Upper lobe of left lung (tissue), 4 donors: ENCODE measurements around the gene GOLGA3.

Experiments
- POLR2AphosphoS5 ChIP-seq, 2 donors: sonication (generic); formaldehyde crosslinking; IDR thresholded peaks; one replicate each; pipeline ENCODE4 v1.5.1; 2017; ENCODE audit warnings: antibody characterized with exemption in 2 of 2
- TF ChIP-seq, protein P1 (sequence below), 6 experiments: fragments of 450-650 bp in 4 of 6; fragments of 200-600 bp in 2 of 6; sonication (generic) in 2 of 6; IDR thresholded peaks; one replicate each; pipeline ENCODE4 v1.5.1; 2016 to 2019; ENCODE audit warnings: antibody characterized with exemption in 6 of 6

DNA sequence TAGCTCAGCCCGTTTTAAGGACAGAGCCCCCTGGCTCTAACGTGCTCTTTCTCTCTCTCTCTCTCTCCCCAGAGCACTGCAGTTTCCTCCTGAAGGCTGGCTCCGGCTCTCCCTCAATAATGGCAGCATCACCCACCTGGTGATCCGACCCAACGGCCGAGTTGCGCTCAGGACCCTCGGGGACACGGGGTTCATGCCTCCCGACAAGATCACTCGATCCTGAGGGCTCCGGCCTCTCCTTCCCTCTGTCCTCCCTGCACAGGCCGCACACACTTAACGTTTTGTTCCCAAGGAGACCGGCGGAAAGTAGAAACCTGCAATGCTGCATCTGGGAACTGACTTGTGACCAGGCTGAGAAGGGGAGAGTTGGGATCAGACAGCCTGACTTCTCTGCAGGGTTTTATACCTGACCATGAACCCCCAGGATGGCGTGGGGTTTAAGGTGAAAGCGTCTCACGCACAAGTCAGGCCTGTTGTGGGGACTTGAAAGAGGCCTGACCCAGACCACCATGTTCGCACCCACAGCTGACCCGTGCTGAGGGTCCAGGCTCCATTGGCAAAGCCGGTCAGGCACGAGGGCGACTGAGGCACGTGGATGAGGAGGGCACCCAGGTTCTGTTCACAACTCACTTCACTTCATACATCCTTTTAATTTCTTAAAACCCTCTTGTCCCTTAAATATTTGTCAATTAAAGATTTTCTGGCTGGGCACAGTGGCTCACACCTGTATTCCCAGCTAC lies 107.9 kb downstream of the GOLGA3 start:
- TF ChIP-seq, protein P1, sequence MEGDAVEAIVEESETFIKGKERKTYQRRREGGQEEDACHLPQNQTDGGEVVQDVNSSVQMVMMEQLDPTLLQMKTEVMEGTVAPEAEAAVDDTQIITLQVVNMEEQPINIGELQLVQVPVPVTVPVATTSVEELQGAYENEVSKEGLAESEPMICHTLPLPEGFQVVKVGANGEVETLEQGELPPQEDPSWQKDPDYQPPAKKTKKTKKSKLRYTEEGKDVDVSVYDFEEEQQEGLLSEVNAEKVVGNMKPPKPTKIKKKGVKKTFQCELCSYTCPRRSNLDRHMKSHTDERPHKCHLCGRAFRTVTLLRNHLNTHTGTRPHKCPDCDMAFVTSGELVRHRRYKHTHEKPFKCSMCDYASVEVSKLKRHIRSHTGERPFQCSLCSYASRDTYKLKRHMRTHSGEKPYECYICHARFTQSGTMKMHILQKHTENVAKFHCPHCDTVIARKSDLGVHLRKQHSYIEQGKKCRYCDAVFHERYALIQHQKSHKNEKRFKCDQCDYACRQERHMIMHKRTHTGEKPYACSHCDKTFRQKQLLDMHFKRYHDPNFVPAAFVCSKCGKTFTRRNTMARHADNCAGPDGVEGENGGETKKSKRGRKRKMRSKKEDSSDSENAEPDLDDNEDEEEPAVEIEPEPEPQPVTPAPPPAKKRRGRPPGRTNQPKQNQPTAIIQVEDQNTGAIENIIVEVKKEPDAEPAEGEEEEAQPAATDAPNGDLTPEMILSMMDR (IDR thresholded peaks at IDR 0.05): no peak
- TF ChIP-seq POLR2AphosphoS5 (IDR thresholded peaks at IDR 0.05): no peak
